PC-9 (cell line): ENCODE data around the gene F13A1. TPM values are rescaled to one million over a fixed set of nuclear protein-coding genes. Genes with fewer than 3 reads are reported as not detected.

ENCODE experiments used
- BruUV-seq: library from RNA; stranded (reverse); fragments of 400-500 nt; replicated peaks from 2 replicates; lab custom pipeline; 2021; lab: Mats Ljungman, UMichigan
- CTCF ChIA-PET: fragments of 300-600 bp; sonication (Branson Sonifier 250); formaldehyde crosslinking; loops from one replicate; lab custom pipeline; 2022; ENCODE audit warnings: antibody characterized with exemption; lab: Charles Lee
- POLR2A ChIA-PET: fragments of 300-600 bp; sonication (Branson Sonifier 250); formaldehyde crosslinking; loops from one replicate; lab custom pipeline; 2022; ENCODE audit warnings: antibody characterized with exemption; ENCODE audit not compliant: unreplicated experiment; lab: Charles Lee
- DNase-seq, 2 experiments: peaks; one replicate each; pipeline versions ENCODE4 v3.0.0 to v3.0.0-alpha.2; 2015 to 2022; ENCODE audit warnings: mixed read lengths in 1 of 2
- H2AFZ ChIP-seq: fragments of 200-600 bp; sonication (generic); 2 replicates; pipeline ENCODE4 v1.8.1; 2017; ENCODE audit warnings: antibody characterized with exemption
- H3F3A ChIP-seq: fragments of 200-600 bp; sonication (generic); 2 replicates; pipeline ENCODE4 v1.8.1; 2017; ENCODE audit warnings: antibody characterized with exemption, mild to moderate bottlenecking, low read depth; ENCODE audit not compliant: insufficient read depth
- H3K27ac ChIP-seq: fragments of 200-600 bp; sonication (generic); 2 replicates; pipeline ENCODE4 v1.6.1; 2016; ENCODE audit warnings: mixed run types
- H3K27me3 ChIP-seq: fragments of 200-600 bp; sonication (generic); 2 replicates; pipeline ENCODE4 v1.6.1; 2016; ENCODE audit warnings: low read depth, mixed run types; ENCODE audit not compliant: insufficient read depth
- H3K36me3 ChIP-seq: fragments of 200-600 bp; sonication (generic); 2 replicates; pipeline ENCODE4 v1.6.1; 2016; ENCODE audit warnings: low read depth, mixed run types
- H3K4me1 ChIP-seq: fragments of 200-600 bp; sonication (generic); replicated peaks from 2 replicates; pipeline ENCODE4 v1.6.1; 2016; ENCODE audit warnings: mixed run types; ENCODE audit not compliant: insufficient read depth
- H3K4me2 ChIP-seq: fragments of 200-600 bp; sonication (generic); 2 replicates; pipeline ENCODE4 v1.6.1; 2017; ENCODE audit warnings: mixed run types
- H3K4me3 ChIP-seq: fragments of 200-600 bp; sonication (generic); 2 replicates; pipeline ENCODE4 v1.6.1; 2016; ENCODE audit warnings: mixed run types
- H3K79me2 ChIP-seq: fragments of 200-600 bp; sonication (generic); 2 replicates; pipeline ENCODE4 v1.6.1; 2017; ENCODE audit warnings: low read depth, mixed run types
- H3K9me2 ChIP-seq: fragments of 200-600 bp; sonication (generic); 2 replicates; pipeline ENCODE4 v1.8.1; 2017; ENCODE audit warnings: mild to moderate bottlenecking; ENCODE audit not compliant: insufficient read depth
- H3K9me3 ChIP-seq: fragments of 200-600 bp; sonication (generic); 2 replicates; pipeline ENCODE4 v1.8.1; 2016; ENCODE audit warnings: low read depth; ENCODE audit not compliant: insufficient read depth
- H4K20me1 ChIP-seq: fragments of 200-600 bp; sonication (generic); 2 replicates; pipeline ENCODE4 v1.8.1; 2017; ENCODE audit not compliant: insufficient read depth
- CTCF ChIP-seq: fragments of 200-600 bp; sonication (generic); conservative IDR thresholded peaks from 2 replicates; pipeline ENCODE4 v1.6.1; 2017; ENCODE audit warnings: mixed run types, antibody characterized with exemption, mild to moderate bottlenecking, moderate library complexity
- EZH2 ChIP-seq: fragments of 200-600 bp; sonication (generic); IDR thresholded peaks from 2 replicates; pipeline ENCODE4 v1.8.0; 2017; ENCODE audit warnings: antibody characterized with exemption, low read depth
- intact Hi-C: fragments of 100-400 bp; cut with micrococcal nuclease; formaldehyde crosslinking; loops from one replicate; pipeline ENCODE4 v1.10.0; 2022; ENCODE audit not compliant: unreplicated experiment
- total RNA-seq: library from RNA; stranded (reverse); gene quantifications from 2 replicates; pipeline ENCODE4 v1.2.3, GENCODE V29; 2021

F13A1 gene
- total RNA-seq, 1 experiment from 2014 or later, result not detected

GRCh38 chr6:6284221-6284966 lies 36.1 kb downstream of the F13A1 start:
- TF ChIP-seq CTCF, result no peak
- no peak for TF ChIP-seq EZH2
- Histone ChIP-seq H3K79me2 (no peaks in the 10 kb centered on the region), H3K4me1 (no peaks in the 10 kb centered on the region), H4K20me1 (no peaks in the 10 kb centered on the region), H3K27ac (no peak overlapping the region), H3K4me3 (no peak overlapping the region), H3K4me2 (no peak overlapping the region), H3K9me3 (no peaks in the 10 kb centered on the region), H3K36me3 (no peaks in the 10 kb centered on the region), H3K27me3 (peaks cover 12% of the 10 kb centered on the region), H3K9me2 (no peaks in the 10 kb centered on the region), H3F3A (no peaks in the 10 kb centered on the region), H2AFZ (no peak overlapping the region)
- DNase-seq, result no peak
- intact Hi-C loops, result no loop called here
- CTCF ChIA-PET, result no interaction called here
- POLR2A ChIA-PET, result no interaction called here
- no TSS peak for BruUV-seq

GRCh38 chr6:6283746-6284145 lies 36.7 kb downstream of the F13A1 start:
- no peaks in the 10 kb centered on the region for H3F3A ChIP-seq
- no peaks in the 10 kb centered on the region for H3K9me3 ChIP-seq
- H3K4me1 ChIP-seq, result no peaks in the 10 kb centered on the region
- intact Hi-C loops, result no loop called here
- no peaks in the 10 kb centered on the region for H3K79me2 ChIP-seq
- H4K20me1 ChIP-seq, result no peaks in the 10 kb centered on the region
- no peak for TF ChIP-seq EZH2
- TF ChIP-seq CTCF, result no peak
- H3K9me2 ChIP-seq, result no peaks in the 10 kb centered on the region
- H3K36me3 ChIP-seq, result no peaks in the 10 kb centered on the region
- CTCF ChIA-PET, result no interaction called here
- BruUV-seq, result no TSS peak
- H2AFZ ChIP-seq, result no peak overlapping the region
- POLR2A ChIA-PET, result no interaction called here
- DNase-seq, result no peak
- peaks cover 12% of the 10 kb centered on the region for H3K27me3 ChIP-seq
- H3K27ac ChIP-seq, result no peak overlapping the region
- no peak overlapping the region for H3K4me2 ChIP-seq
- H3K4me3 ChIP-seq, result no peak overlapping the region

DNA sequence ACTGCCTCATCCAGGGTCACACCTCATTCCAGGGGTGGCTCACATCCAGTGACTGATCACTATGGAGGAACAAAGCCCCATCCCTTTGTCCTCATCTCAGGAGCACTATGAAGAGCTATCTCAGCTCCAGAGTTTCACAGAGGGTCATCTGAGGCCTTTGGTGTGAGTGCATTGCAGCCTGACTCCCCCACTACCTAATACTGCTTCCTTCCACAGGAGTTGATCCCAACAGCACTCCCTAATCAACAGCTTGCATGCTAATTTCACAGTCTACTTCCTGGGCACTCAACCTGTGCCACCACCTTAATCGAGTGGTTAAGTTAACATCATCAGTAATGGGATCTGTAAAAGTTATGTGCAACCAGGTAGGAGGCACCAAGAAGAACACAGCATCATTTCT lies 37.7 kb downstream of the F13A1 start:
- no peak overlapping the region for H3K4me2 ChIP-seq
- peaks cover 12% of the 10 kb centered on the region for H3K27me3 ChIP-seq
- TF ChIP-seq EZH2 (no peak), CTCF (no peak)
- H3K9me3 ChIP-seq, result no peaks in the 10 kb centered on the region
- no peaks in the 10 kb centered on the region for H3K9me2 ChIP-seq
- H2AFZ ChIP-seq, result no peak overlapping the region
- intact Hi-C loops, result no loop called here
- H3F3A ChIP-seq, result no peaks in the 10 kb centered on the region
- no peak overlapping the region for H3K4me3 ChIP-seq
- H3K79me2 ChIP-seq, result no peaks in the 10 kb centered on the region
- no peak for DNase-seq
- ChIA-PET CTCF (interaction anchor here (0.6 kb wide), 1 partner anchor 1369 kb away, joined by 3 read pairs; no protein-coding TSS in a partner anchor), POLR2A (no interaction called here)
- H3K27ac ChIP-seq, result no peak overlapping the region
- no TSS peak for BruUV-seq
- no peaks in the 10 kb centered on the region for H3K36me3 ChIP-seq
- no peaks in the 10 kb centered on the region for H4K20me1 ChIP-seq
- no peaks in the 10 kb centered on the region for H3K4me1 ChIP-seq
